Stimulated activated CD4-positive, alpha-beta T cell treated with anti-CD3 and anti-CD28 coated beads, Interleukin-1b, Interleukin-23, amount 100 ng/mL, for 1 hour (primary cell): ENCODE data around the gene NEUROG3.
"Not testable (repeated sequence)": the region's sequence is repeated elsewhere in the genome, so short reads cannot be mapped to it uniquely, and the experiment has no call there.

Experiments
- DNase-seq, 2 donors: peaks; one replicate each; pipeline ENCODE4 v3.0.0-alpha.2; 2020; ENCODE audit warnings: low read depth in 2 of 2

NEUROG3 gene

GRCh38 chr10:69571618-69572158 is 1.5 kb downstream of the NEUROG3 start:
- DNase-seq: no peak

GRCh38 chr10:69570050-69570816 is 3.0 kb downstream of the NEUROG3 start:
- DNase-seq: no peak

DNA sequence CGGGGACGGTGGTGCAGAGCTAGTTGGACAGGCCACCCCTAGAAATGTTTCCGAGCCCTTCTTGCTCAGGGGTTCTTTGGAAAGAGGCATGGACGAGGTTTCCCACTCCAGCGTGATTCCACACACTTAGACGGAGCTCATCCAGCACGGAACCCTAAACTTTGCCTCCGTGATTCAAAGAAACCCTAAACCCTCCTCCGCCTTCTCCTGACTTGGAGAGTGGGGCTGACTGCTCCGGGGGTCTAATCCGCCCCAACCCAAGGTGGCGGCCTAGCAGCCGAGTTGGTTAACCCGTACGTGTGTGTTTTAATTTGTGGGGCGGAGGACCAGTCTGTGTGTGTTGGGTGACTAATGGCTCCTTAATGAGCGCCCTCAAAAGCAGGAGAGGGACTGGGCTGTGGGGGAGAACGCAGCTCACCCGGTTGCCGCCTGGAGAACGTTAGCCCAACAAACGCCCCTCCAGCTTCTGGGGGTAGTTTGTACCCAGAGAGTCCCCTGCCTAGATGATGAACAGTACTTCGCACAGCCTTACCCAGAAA is 3.8 kb downstream of the NEUROG3 start:
- no peak for DNase-seq

DNA sequence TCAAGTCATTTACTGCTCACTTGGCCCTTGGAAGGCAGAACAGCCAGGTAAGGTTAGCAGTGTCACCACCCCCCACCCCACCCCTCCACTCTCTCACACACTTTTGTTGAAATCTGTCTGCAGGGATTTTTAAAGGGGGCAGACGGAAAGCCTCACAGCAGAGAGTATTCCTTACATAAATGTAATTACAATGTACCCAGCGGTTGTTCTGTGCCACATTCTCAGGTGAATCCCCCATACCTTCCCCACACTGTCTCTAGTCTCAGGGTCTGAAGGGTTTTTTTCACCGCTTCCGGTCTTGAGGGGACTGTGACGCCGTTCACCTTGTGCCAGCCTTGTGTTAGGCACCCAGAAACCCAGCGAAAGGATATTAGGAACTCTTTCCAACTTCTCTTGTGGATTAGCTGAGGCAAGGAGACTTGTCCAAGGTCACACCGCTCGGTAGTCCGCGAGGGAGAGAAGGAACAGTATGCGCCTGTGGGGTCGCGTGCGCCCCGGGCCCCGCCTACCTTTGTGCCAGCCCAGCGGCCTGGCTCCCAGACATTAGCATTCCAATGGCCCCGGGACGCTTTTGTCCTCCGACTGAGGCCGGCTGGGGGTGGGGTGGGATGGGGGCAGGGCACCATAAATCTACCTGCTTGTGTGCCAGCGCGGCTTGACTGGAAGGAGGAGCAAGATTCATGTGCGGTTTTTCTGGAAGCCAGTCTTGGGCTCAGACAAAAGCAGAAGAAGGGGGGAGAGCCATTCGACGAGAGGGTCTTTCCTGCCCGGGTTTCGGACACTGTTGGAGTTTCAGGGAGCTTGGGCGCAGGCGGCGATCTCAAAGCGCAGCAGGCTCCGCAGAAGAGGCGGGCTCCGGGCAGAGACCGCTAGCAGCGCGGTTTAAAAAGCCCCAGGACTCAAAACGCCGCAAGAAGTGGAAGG is 4.5 kb downstream of the NEUROG3 start:
- DNase-seq: no peak

DNA sequence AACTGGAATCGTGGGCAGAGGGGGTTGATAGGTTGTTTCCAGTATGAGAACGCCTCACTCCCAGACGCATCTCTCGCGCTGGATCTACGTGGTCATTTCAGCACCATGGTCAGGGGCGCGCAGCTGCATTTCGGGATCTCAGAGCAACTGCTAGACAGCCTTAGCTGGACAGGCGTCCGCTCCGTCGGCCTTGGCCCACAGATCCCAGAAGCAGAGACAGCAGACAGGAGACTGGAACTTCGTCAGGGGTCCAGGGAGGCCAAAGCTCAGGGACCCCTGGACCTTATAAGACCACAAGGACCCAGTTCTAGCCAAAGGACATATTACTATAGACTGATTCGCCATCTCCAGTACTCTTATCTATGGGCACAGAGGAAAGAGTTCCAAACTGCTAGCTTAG is 5.3 kb downstream of the NEUROG3 start:
- DNase-seq: peak in 1 of 2 donors; percentile 7

- DNase-seq: no peak
These were observed 10.4 kb downstream of the NEUROG3 start for GRCh38 chr10:69562731-69563254.

- DNase-seq: no peak
These were observed 13.7 kb downstream of the NEUROG3 start for GRCh38 chr10:69559525-69559924.

- DNase-seq: no peak
These were observed 14.7 kb downstream of the NEUROG3 start for GRCh38 chr10:69558559-69558958.

- DNase-seq: no peak
These were observed 18.6 kb downstream of the NEUROG3 start for GRCh38 chr10:69554611-69555010.

- DNase-seq: no peak
These were observed 19.9 kb downstream of the NEUROG3 start for GRCh38 chr10:69553328-69553727.

GRCh38 chr10:69552268-69552667 is 21.0 kb downstream of the NEUROG3 start:
- DNase-seq: no peak

- no peak for DNase-seq
These were observed 23.3 kb downstream of the NEUROG3 start for GRCh38 chr10:69549959-69550358.

DNA sequence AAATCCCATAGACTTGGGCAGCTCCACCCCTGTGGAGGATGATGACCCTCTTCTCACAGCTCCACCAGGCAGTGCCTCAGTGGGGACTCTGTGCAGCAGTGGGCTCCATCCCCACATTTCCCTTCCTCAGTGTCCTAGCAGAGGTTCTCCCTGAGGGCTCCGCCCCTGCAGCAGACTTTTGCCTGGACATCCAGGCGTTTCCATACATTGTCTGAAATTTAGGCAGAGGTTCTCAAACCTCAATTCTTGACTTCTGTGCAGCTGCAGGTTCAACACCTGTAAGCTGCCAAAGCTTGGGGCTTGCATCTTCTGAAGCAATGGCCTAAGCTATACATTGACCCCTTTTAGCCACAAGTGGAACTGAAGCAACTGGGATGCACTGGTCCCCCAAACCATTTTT is 31.8 kb downstream of the NEUROG3 start:
- no peak for DNase-seq

DNA sequence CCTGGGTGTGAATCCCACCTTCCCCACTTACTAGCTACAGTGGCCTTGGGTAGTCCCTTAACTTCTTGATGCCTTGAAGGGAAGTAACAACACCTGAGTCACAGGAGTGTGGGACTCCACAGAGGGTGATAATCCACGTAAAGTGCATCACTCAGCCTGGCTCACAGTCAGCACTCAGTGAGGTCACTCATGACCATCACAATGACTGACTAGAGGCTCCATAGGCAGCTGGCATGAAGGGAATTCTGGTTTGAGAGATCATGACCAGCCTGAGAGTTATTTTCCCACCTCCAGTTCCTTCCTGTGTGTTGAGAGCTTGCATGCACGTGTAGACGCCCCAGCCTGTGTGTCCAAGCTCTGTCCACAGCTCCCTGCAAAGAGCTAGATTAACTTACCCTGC is 34.8 kb downstream of the NEUROG3 start:
- no peak for DNase-seq

DNA sequence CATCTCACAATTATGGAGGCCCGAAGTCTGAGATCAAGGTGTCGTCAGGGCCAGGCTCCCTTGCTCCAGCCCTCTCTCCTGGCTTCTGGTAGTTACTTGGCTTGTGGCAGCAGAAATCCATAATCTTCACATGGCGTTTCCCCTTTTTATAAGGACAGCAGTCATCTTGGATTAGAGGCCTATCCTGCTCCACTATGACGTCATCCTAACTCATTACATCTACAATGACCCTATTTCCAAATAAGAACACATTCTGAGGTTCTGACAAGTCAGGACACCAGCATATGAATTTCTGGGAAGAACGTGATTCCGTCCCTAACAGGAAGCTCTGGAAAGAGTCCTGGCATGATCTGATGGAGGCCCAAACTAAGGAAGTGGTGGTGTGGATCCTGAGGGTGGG is 35.8 kb downstream of the NEUROG3 start:
- DNase-seq: no peak

DNA sequence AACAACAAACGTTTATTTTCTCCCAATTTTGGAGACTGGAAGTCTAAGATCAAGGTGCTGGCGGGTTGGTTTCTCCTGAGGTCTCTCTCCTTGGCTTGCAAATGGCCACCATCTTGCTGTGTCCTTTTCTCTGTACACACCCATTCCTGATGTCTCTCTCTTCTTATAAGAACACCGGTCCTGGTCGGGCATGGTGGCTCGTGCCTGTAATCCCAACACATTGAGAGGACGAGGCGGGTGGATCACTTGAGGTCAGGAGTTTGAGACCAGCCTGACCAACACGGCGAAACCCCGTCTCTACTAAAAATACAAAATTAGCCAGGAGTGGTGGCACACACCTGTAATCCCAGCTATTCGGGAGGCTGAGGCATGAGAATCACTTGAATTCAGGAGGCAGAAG is 36.7 kb downstream of the NEUROG3 start:
- not testable (repeated sequence) for DNase-seq

- no peak for DNase-seq
These were observed 39.6 kb downstream of the NEUROG3 start for GRCh38 chr10:69533658-69534057.

- DNase-seq: no peak
These were observed 45.3 kb downstream of the NEUROG3 start for GRCh38 chr10:69527961-69528360.
